ENCODE results near the gene HOXB5.

HOXB5 gene

GRCh38 chr17:48553190-48553547 lies 40.4 kb downstream of the HOXB5 start:
- H3K9me3 ChIP-seq (ENCODE audit: control insufficient read depth, insufficient read depth, low read depth, low read length) = no peaks in the 10 kb centered on the region
- H3K27ac ChIP-seq (ENCODE audit: extremely low read depth, low read depth, low read length) = no peak overlapping the region
- no peak for TF ChIP-seq ZNF660 (tag by site-specific recombination; IDR thresholded peaks at IDR 0.05)
- peak; percentile 66 for TF ChIP-seq GLIS1 (tag by site-specific recombination; IDR thresholded peaks at IDR 0.05)
- TF ChIP-seq ZNF394 (tag by site-specific recombination; IDR thresholded peaks at IDR 0.05; ENCODE audit: borderline replicate concordance) = peak; percentile 21; the same call in 1 of the 2 replicates
- TF ChIP-seq GLIS2 (tag by site-specific recombination; IDR thresholded peaks at IDR 0.05) = peak; percentile 27; the same call in 1 of the 2 replicates
- ChIA-PET POLR2A (no interaction called here), CTCF (interaction anchor here (0.7 kb wide), 1 partner anchor 226 kb away, joined by 3 read pairs; no protein-coding TSS in a partner anchor)
- peaks cover 15 to 54% of the 10 kb centered on the region in 2 experiments for H3K36me3 ChIP-seq (ENCODE audit: control insufficient read depth in 2 of 2, insufficient read depth in 1 of 2, low read length in 2 of 2)
- peaks cover 58% of the 10 kb centered on the region for H3K4me1 ChIP-seq (ENCODE audit: control insufficient read depth, insufficient read depth, low read length)
- H3K4me3 ChIP-seq (ENCODE audit: low read depth, low read length) = no peak overlapping the region

DNA sequence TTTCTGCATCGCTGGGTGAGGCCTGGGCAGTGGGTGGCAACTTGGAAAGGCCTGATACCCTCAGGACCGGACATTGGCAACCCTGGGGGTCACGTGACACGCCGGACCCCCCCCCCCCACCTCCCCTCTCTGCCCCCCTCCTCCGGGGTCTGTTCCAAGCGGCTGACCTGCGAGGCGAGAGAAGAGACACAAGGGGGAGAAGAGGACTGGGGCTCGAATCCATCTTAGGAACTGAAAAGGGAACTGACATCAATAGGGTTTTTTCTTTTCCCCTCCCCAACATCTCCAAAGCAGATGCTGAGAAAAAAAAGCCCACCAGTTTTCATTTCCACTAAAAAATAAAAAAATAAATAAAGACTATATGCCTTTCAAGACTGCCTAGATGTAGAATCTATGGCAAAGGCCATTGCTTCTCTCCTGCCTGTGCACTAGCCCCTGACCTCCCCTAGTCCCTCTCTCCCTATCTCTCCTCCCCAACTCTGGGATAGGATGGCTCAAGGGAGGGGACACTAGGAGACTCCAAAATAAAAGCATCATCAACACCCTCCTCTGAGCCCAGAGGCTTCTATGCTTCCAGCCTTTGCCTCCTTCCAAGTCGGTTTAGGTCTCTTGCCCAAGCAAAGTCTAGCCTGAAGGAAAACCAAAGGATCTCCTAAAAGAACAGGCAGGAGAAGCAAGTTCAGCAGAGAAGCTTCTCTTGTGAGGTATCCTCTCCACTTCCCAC lies 41.0 kb downstream of the HOXB5 start:
- H3K4me3 ChIP-seq (ENCODE audit: low read depth, low read length) = no peak overlapping the region
- TF ChIP-seq MYNN (tag by site-specific recombination; IDR thresholded peaks at IDR 0.05; ENCODE audit: borderline replicate concordance) (peak; percentile 92), IKZF3 (tag by site-specific recombination; IDR thresholded peaks at IDR 0.05) (0 out of 2 replicates have a peak, but pooled peaks have one; percentile 48), ZNF513 (tag by site-specific recombination; IDR thresholded peaks at IDR 0.05) (no peak), PRDM10 (tag by site-specific recombination; IDR thresholded peaks at IDR 0.05) (peak; percentile 13; the same call in 1 of the 2 replicates), ZNF677 (tag by site-specific recombination; IDR thresholded peaks at IDR 0.05) (peak; percentile 90), ZNF549 (tag by site-specific recombination; IDR thresholded peaks at IDR 0.05) (no peak)
- H3K9me3 ChIP-seq (ENCODE audit: control insufficient read depth, insufficient read depth, low read depth, low read length) = no peaks in the 10 kb centered on the region
- ChIA-PET POLR2A (interaction anchor here (1.0 kb wide), 1 partner anchor 11 kb away, joined by 3 read pairs; no protein-coding TSS in a partner anchor), CTCF (interaction anchor here (0.7 kb wide), 1 partner anchor 225 kb away, joined by 3 read pairs; no protein-coding TSS in a partner anchor)
- H3K4me1 ChIP-seq (ENCODE audit: control insufficient read depth, insufficient read depth, low read length) = peaks cover 55% of the 10 kb centered on the region
- peaks cover 15 to 51% of the 10 kb centered on the region in 2 experiments for H3K36me3 ChIP-seq (ENCODE audit: control insufficient read depth in 2 of 2, insufficient read depth in 1 of 2, low read length in 2 of 2)
- H3K27ac ChIP-seq (ENCODE audit: extremely low read depth, low read depth, low read length) = no peak overlapping the region

- CTCF ChIA-PET = interaction anchor here (0.5 to 0.6 kb wide), 3 partner anchors 14 to 36 kb away, joined by 3 read pairs; no protein-coding TSS in a partner anchor
- H3K4me1 ChIP-seq (ENCODE audit: control insufficient read depth, insufficient read depth, low read length) = peaks cover 53% of the 10 kb centered on the region
- TF ChIP-seq MYNN (tag by site-specific recombination; IDR thresholded peaks at IDR 0.05; ENCODE audit: borderline replicate concordance) = no peak
- no peak for TF ChIP-seq ZSCAN30 (tag by site-specific recombination; IDR thresholded peaks at IDR 0.05)
- no peak for TF ChIP-seq KLF7 (tag by site-specific recombination; IDR thresholded peaks at IDR 0.05; ENCODE audit: borderline replicate concordance)
- TF ChIP-seq ZBTB10 (tag by site-specific recombination; IDR thresholded peaks at IDR 0.05) = no peak
- no peak for TF ChIP-seq ZSCAN18 (tag by site-specific recombination; IDR thresholded peaks at IDR 0.05)
- no peak for TF ChIP-seq ZNF112 (tag by site-specific recombination; IDR thresholded peaks at IDR 0.05)
- TF ChIP-seq, protein P1, sequence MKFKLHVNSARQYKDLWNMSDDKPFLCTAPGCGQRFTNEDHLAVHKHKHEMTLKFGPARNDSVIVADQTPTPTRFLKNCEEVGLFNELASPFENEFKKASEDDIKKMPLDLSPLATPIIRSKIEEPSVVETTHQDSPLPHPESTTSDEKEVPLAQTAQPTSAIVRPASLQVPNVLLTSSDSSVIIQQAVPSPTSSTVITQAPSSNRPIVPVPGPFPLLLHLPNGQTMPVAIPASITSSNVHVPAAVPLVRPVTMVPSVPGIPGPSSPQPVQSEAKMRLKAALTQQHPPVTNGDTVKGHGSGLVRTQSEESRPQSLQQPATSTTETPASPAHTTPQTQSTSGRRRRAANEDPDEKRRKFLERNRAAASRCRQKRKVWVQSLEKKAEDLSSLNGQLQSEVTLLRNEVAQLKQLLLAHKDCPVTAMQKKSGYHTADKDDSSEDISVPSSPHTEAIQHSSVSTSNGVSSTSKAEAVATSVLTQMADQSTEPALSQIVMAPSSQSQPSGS (tag by site-specific recombination; IDR thresholded peaks at IDR 0.05; ENCODE audit: low read depth) = no peak
These were observed 41.7 kb downstream of the HOXB5 start for GRCh38 chr17:48551596-48552465.

More at GRCh38 chr17:48551596-48552465, 41.7 kb downstream of the HOXB5 start:
- Histone ChIP-seq H3K4me3 (ENCODE audit: low read depth, low read length) (no peak overlapping the region), H3K27ac (ENCODE audit: extremely low read depth, low read depth, low read length) (no peak overlapping the region), H3K36me3 (ENCODE audit: control insufficient read depth in 2 of 2, insufficient read depth in 1 of 2, low read length in 2 of 2) (peaks cover 15 to 51% of the 10 kb centered on the region in 2 experiments), H3K9me3 (ENCODE audit: control insufficient read depth, insufficient read depth, low read depth, low read length) (no peaks in the 10 kb centered on the region)
- POLR2A ChIA-PET = interaction anchor here (1.0 kb wide), 1 partner anchor 10 kb away, joined by 3 read pairs; no protein-coding TSS in a partner anchor
